ENCODE measurements around the gene MARCHF10.

DNA sequence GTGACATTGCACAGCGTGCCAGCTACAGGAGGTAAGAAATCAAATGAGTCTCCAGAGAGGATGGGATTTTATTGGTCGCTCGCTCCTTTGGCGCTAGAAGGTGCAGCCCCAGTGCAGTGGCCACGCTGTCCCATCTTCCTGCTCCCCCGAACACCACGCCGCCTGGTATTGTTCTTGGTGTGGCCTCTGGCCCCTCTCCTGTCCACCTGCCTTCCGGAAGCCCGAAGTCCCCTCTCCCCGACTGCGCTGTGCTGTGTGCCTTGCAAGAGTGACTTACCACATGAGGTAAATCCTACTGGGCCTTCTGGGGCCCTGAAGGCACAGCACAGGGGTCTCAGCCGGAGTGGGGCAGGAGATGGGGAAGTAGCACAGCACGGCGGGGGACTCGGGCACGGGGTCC lies 58.2 kb downstream of the MARCHF10 start:
- TF ChIP-seq POLR2A (IDR thresholded peaks at IDR 0.05; ENCODE audit: low read length) (no peak), GATA1 (IDR thresholded peaks at IDR 0.05; ENCODE audit: low read depth, low read length) (no peak)
